ENCODE data around the gene ANOS1.
"Not testable (repeated sequence)": the region's sequence is repeated elsewhere in the genome, so short reads cannot be mapped to it uniquely, and the experiment has no call there.

The ANOS1 gene

GRCh38 chrX:8504451-8504850 lies 227.5 kb downstream of the ANOS1 start:
- ATAC-seq (ENCODE audit: insufficient read depth, low read depth) = no peak
- H2AFZ ChIP-seq (ENCODE audit: low read depth, low read length) = no peak overlapping the region
- H3K9me3 ChIP-seq (ENCODE audit: insufficient read depth, low read length, severe bottlenecking) = no peaks in the 10 kb centered on the region
- H3K36me3 ChIP-seq (ENCODE audit: insufficient read depth, low read length) = no peaks in the 10 kb centered on the region
- TF ChIP-seq EZH2 (IDR thresholded peaks at IDR 0.05; ENCODE audit: borderline replicate concordance, low read depth, low read length, severe bottlenecking) (no peak), CTCF (IDR thresholded peaks at IDR 0.05; ENCODE audit: borderline replicate concordance, extremely low read depth, low read length, poor library complexity, severe bottlenecking) (no peak)
- no peak overlapping the region for H3K4me3 ChIP-seq (ENCODE audit: low read depth in 1 of 2, low read length in 2 of 2)
- H3K27ac ChIP-seq (ENCODE audit: low read length) = no peak overlapping the region
- no peak overlapping the region for H3K4me2 ChIP-seq (ENCODE audit: insufficient read depth, low read length)
- no peak for DNase-seq
- no peaks in the 10 kb centered on the region for H3K27me3 ChIP-seq (ENCODE audit: insufficient read depth, low read length, poor library complexity)
- no peaks in the 10 kb centered on the region for H4K20me1 ChIP-seq (ENCODE audit: insufficient read depth, low read length)
- no peaks in the 10 kb centered on the region for H3K79me2 ChIP-seq (ENCODE audit: insufficient read depth, low read length)
- no peak overlapping the region for H3K9ac ChIP-seq (ENCODE audit: low read depth, low read length)
- no peaks in the 10 kb centered on the region for H3K4me1 ChIP-seq (ENCODE audit: insufficient read depth, low read length)

GRCh38 chrX:8502101-8502500 lies 229.8 kb downstream of the ANOS1 start:
- not testable (repeated sequence) for H3K9ac ChIP-seq (ENCODE audit: low read depth, low read length); H3K36me3 ChIP-seq (ENCODE audit: insufficient read depth, low read length); DNase-seq; H2AFZ ChIP-seq (ENCODE audit: low read depth, low read length); H3K27me3 ChIP-seq (ENCODE audit: insufficient read depth, low read length, poor library complexity); H3K79me2 ChIP-seq (ENCODE audit: insufficient read depth, low read length); ATAC-seq (ENCODE audit: insufficient read depth, low read depth); H3K4me1 ChIP-seq (ENCODE audit: insufficient read depth, low read length); H3K27ac ChIP-seq (ENCODE audit: low read length); H3K9me3 ChIP-seq (ENCODE audit: insufficient read depth, low read length, severe bottlenecking); H4K20me1 ChIP-seq (ENCODE audit: insufficient read depth, low read length); H3K4me2 ChIP-seq (ENCODE audit: insufficient read depth, low read length); H3K4me3 ChIP-seq (ENCODE audit: low read depth in 1 of 2, low read length in 2 of 2)

GRCh38 chrX:8500203-8500602 lies 231.7 kb downstream of the ANOS1 start:
- DNase-seq (no peak), ATAC-seq (ENCODE audit: insufficient read depth, low read depth) (no peak)
- Histone ChIP-seq H3K27me3 (ENCODE audit: insufficient read depth, low read length, poor library complexity) (no peaks in the 10 kb centered on the region), H3K4me3 (ENCODE audit: low read depth in 1 of 2, low read length in 2 of 2) (no peak overlapping the region), H2AFZ (ENCODE audit: low read depth, low read length) (no peak overlapping the region), H3K9ac (ENCODE audit: low read depth, low read length) (no peak overlapping the region), H3K79me2 (ENCODE audit: insufficient read depth, low read length) (no peaks in the 10 kb centered on the region), H4K20me1 (ENCODE audit: insufficient read depth, low read length) (no peaks in the 10 kb centered on the region), H3K36me3 (ENCODE audit: insufficient read depth, low read length) (no peaks in the 10 kb centered on the region), H3K4me1 (ENCODE audit: insufficient read depth, low read length) (no peaks in the 10 kb centered on the region), H3K4me2 (ENCODE audit: insufficient read depth, low read length) (no peak overlapping the region), H3K27ac (ENCODE audit: low read length) (no peak overlapping the region), H3K9me3 (ENCODE audit: insufficient read depth, low read length, severe bottlenecking) (no peaks in the 10 kb centered on the region)
- TF ChIP-seq CTCF (IDR thresholded peaks at IDR 0.05; ENCODE audit: borderline replicate concordance, extremely low read depth, low read length, poor library complexity, severe bottlenecking) = no peak
- TF ChIP-seq EZH2 (IDR thresholded peaks at IDR 0.05; ENCODE audit: borderline replicate concordance, low read depth, low read length, severe bottlenecking) = no peak

- not testable (repeated sequence) for DNase-seq; H3K36me3 ChIP-seq (ENCODE audit: insufficient read depth, low read length); H3K27me3 ChIP-seq (ENCODE audit: insufficient read depth, low read length, poor library complexity); H3K9ac ChIP-seq (ENCODE audit: low read depth, low read length); H3K4me2 ChIP-seq (ENCODE audit: insufficient read depth, low read length); H3K27ac ChIP-seq (ENCODE audit: low read length); ATAC-seq (ENCODE audit: insufficient read depth, low read depth); H2AFZ ChIP-seq (ENCODE audit: low read depth, low read length); H4K20me1 ChIP-seq (ENCODE audit: insufficient read depth, low read length); H3K4me3 ChIP-seq (ENCODE audit: low read depth in 1 of 2, low read length in 2 of 2); H3K4me1 ChIP-seq (ENCODE audit: insufficient read depth, low read length); H3K9me3 ChIP-seq (ENCODE audit: insufficient read depth, low read length, severe bottlenecking); H3K79me2 ChIP-seq (ENCODE audit: insufficient read depth, low read length)
Observed at GRCh38 chrX:8495036-8495435, 236.9 kb downstream of the ANOS1 start.

Data from DND-41 (cell line).